Thyroid gland (tissue), 4 donors: ENCODE data around the gene FAIM2.

Experiments used
- CTCF ChIP-seq, 6 experiments: fragments of 200-600 bp in 3 of 6; fragments of 450-650 bp in 3 of 6; sonication (generic) in 3 of 6; IDR thresholded peaks; one replicate each; pipeline ENCODE4 v1.5.1; 2016 to 2019; ENCODE audit warnings: antibody characterized with exemption in 6 of 6, mild to moderate bottlenecking in 2 of 6, inconsistent platforms in 1 of 6, moderate library complexity in 1 of 6
- POLR2A ChIP-seq, 2 donors: fragments of 450-650 bp; IDR thresholded peaks; one replicate each; pipeline ENCODE4 v1.6.1; 2017; ENCODE audit warnings: antibody characterized with exemption in 2 of 2, mild to moderate bottlenecking in 2 of 2, moderate library complexity in 1 of 2

DNA sequence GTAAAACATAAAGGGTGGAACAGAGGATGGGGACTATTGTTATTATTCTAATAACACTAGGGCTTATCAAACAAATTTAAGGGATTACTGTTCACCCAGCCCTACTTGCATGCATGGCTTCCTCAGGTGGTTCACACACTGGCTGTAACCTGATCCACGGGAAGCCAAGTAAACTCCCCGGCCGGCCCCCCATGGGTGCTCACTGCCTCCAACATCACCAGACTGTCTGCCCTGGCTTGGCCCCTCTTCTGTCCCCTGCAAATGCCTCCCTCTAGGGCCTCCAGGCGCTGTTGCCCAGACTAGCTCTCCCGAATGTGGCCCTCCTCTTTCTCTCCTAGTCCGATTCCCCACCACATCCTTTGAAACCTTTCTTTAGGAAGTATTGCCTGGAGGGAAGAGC lies 18.6 kb downstream of the FAIM2 start:
- TF ChIP-seq CTCF (IDR thresholded peaks at IDR 0.05) (no peak), POLR2A (IDR thresholded peaks at IDR 0.05) (no peak)
